SK-N-SH (cell line): ENCODE results near the gene OR10G3. TPM values are rescaled to one million over a fixed set of nuclear protein-coding genes. Genes with fewer than 3 reads are reported as not detected.
"Not testable (repeated sequence)": the region's sequence is repeated elsewhere in the genome, so short reads cannot be mapped to it uniquely, and the experiment has no call there.

Experiments
- CTCF ChIA-PET: fragments of 300-600, 350-600 bp; formaldehyde crosslinking; extraction: SDS; loops from one replicate; lab custom pipeline; 2021; lab: Yijun Ruan, JAX
- POLR2A ChIA-PET: fragments of 350-600 bp; sonication (Branson Sonifier 250); formaldehyde crosslinking; extraction: SDS; loops from one replicate; lab custom pipeline; 2020; ENCODE audit warnings: antibody characterized with exemption, inconsistent platforms; lab: Yijun Ruan, JAX
- DNase-seq: peaks from one replicate; pipeline ENCODE4 v3.0.0; 2012
- H2AFZ ChIP-seq: fragments of 200-600 bp; sonication (generic); 2 replicates; pipeline ENCODE4 v1.8.1; 2016; ENCODE audit warnings: antibody characterized with exemption, mild to moderate bottlenecking, low read depth
- H3F3A ChIP-seq: fragments of 200-600 bp; sonication (generic); replicated peaks from 2 replicates; pipeline ENCODE3; 2016; ENCODE audit warnings: antibody characterized with exemption, mild to moderate bottlenecking; ENCODE audit not compliant: insufficient read depth
- H3K27ac ChIP-seq, 2 experiments: fragments of 200-500 bp in 1 of 2; fragments of 200-600 bp in 1 of 2; sonication (Bioruptor generic) in 1 of 2; sonication (generic), shearing (Covaris generic) in 1 of 2; 2 replicates each; pipeline versions ENCODE4 v1.5.1 to v1.6.1; 2014 to 2016; ENCODE audit warnings: low read depth in 2 of 2, inconsistent platforms in 1 of 2, low read length in 1 of 2, mild to moderate bottlenecking in 1 of 2, mixed read lengths in 1 of 2
- H3K27me3 ChIP-seq: fragments of 200-600 bp; sonication (generic), shearing (Covaris generic); 2 replicates; pipeline ENCODE4 v1.6.1; 2016; ENCODE audit warnings: mixed run types; ENCODE audit not compliant: insufficient read depth
- H3K36me3 ChIP-seq, 2 experiments: fragments of 200-500 bp in 1 of 2; fragments of 200-600 bp in 1 of 2; sonication (Bioruptor generic) in 1 of 2; sonication (generic) in 1 of 2; replicated peaks in 1 of 2; 2 replicates each; pipeline versions ENCODE3 to v1.5.1; 2014 to 2016; ENCODE audit warnings: low read length in 1 of 2, mild to moderate bottlenecking in 1 of 2; ENCODE audit not compliant: insufficient read depth in 2 of 2, control insufficient read depth in 1 of 2
- H3K4me1 ChIP-seq, 2 experiments: fragments of 200-500 bp in 1 of 2; fragments of 200-600 bp in 1 of 2; sonication (Bioruptor generic) in 1 of 2; sonication (generic), shearing (Covaris generic) in 1 of 2; 2 replicates each; pipeline versions ENCODE4 v1.5.1 to v1.6.1; 2014 to 2016; ENCODE audit warnings: low read depth in 1 of 2, low read length in 1 of 2, mixed run types in 1 of 2; ENCODE audit not compliant: insufficient read depth in 2 of 2, control insufficient read depth in 1 of 2
- H3K4me2 ChIP-seq: fragments of 200-600 bp; sonication (generic), shearing (Covaris generic); 2 replicates; pipeline ENCODE4 v1.6.1; 2017; ENCODE audit warnings: mixed run types
- H3K4me3 ChIP-seq, 2 experiments: fragments of 200-500 bp in 1 of 2; fragments of 200-600 bp in 1 of 2; sonication (Bioruptor generic) in 1 of 2; sonication (generic), shearing (Covaris generic) in 1 of 2; 2 replicates each; pipeline versions ENCODE4 v1.5.1 to v1.8.1; 2014 to 2016; ENCODE audit warnings: low read depth in 2 of 2, inconsistent platforms in 1 of 2, low read length in 1 of 2, mild to moderate bottlenecking in 1 of 2, mixed read lengths in 1 of 2, moderate library complexity in 1 of 2
- H3K79me2 ChIP-seq: fragments of 200-600 bp; sonication (generic); 2 replicates; pipeline ENCODE4 v1.8.1; 2017; ENCODE audit warnings: mild to moderate bottlenecking; ENCODE audit not compliant: insufficient read depth
- H3K9ac ChIP-seq: fragments of 200-600 bp; sonication (generic); 2 replicates; pipeline ENCODE4 v1.6.1; 2017; ENCODE audit warnings: mixed run types
- H3K9me2 ChIP-seq: fragments of 200-600 bp; sonication (generic); 2 replicates; pipeline ENCODE4 v1.6.1; 2017; ENCODE audit warnings: mixed run types
- H3K9me3 ChIP-seq: fragments of 200-600 bp; sonication (generic); 2 replicates; pipeline ENCODE4 v1.6.1; 2017; ENCODE audit warnings: mixed run types, mild to moderate bottlenecking, moderate library complexity
- H4K20me1 ChIP-seq: fragments of 200-600 bp; sonication (generic); 2 replicates; pipeline ENCODE4 v1.6.1; 2017; ENCODE audit warnings: mild to moderate bottlenecking, mixed run types; ENCODE audit not compliant: insufficient read depth
- ELF1 ChIP-seq: IDR thresholded peaks from 2 replicates; pipeline ENCODE4 v1.4.0; 2012
- EP300 ChIP-seq, 2 experiments: IDR thresholded peaks; 2 replicates each; pipeline versions ENCODE4 v1.4.0 to v1.6.1; 2012; ENCODE audit warnings: borderline replicate concordance in 1 of 2, low read depth in 1 of 2, low read length in 1 of 2
- MXI1 ChIP-seq: IDR thresholded peaks from 2 replicates; pipeline ENCODE4 v1.6.1; 2012; ENCODE audit warnings: mild to moderate bottlenecking, low read depth, low read length, improper control_type of control experiment
- NRF1 ChIP-seq: IDR thresholded peaks from 2 replicates; pipeline ENCODE4 v1.6.1; 2012; ENCODE audit warnings: low read depth, mild to moderate bottlenecking, low read length
- POLR2AphosphoS5 ChIP-seq: IDR thresholded peaks from 2 replicates; pipeline ENCODE4 v1.6.1; 2012; ENCODE audit warnings: low read depth, low read length
- RFX5 ChIP-seq: IDR thresholded peaks from 2 replicates; pipeline ENCODE4 v1.6.1; 2012; ENCODE audit warnings: mild to moderate bottlenecking, improper control_type of control experiment, low read length
- SIN3A ChIP-seq: IDR thresholded peaks from 2 replicates; pipeline ENCODE4 v1.6.1; 2012; ENCODE audit warnings: low read depth, mild to moderate bottlenecking, low read length, moderate library complexity, borderline replicate concordance
- USF1 ChIP-seq: IDR thresholded peaks from 2 replicates; pipeline ENCODE4 v1.4.0; 2012; ENCODE audit warnings: low read depth, borderline replicate concordance
- YY1 ChIP-seq: IDR thresholded peaks from 2 replicates; pipeline ENCODE4 v1.4.0; 2012; ENCODE audit warnings: low read depth, mild to moderate bottlenecking
- ZBTB33 ChIP-seq: IDR thresholded peaks from 2 replicates; pipeline ENCODE4 v1.4.0; 2012; ENCODE audit warnings: low read depth, borderline replicate concordance
- WGBS: methylation state at CpG from one replicate; pipeline ENCODE4 v1.1.6; 2017; ENCODE audit warnings: low lambda C conversion rate; 5-methylcytosine and 5-hydroxymethylcytosine counted together
- polyA plus RNA-seq, 3 experiments: library from polyadenylated mRNA; depleted of rRNA; stranded (reverse); fragments of >200 nt; gene quantifications; 2 replicates each; pipeline ENCODE4 v1.2.3, GENCODE V29; 2012
- TF ChIP-seq, protein P1 (sequence below): fragments of 150-350 bp; IDR thresholded peaks from 2 replicates; pipeline ENCODE4 v1.6.1; 2016; ENCODE audit warnings: mild to moderate bottlenecking, low read depth, low read length

OR10G3 gene
- polyA plus RNA-seq, 1 of the 3 experiments (the other 2 are of a cell fraction) = not detected

DNA sequence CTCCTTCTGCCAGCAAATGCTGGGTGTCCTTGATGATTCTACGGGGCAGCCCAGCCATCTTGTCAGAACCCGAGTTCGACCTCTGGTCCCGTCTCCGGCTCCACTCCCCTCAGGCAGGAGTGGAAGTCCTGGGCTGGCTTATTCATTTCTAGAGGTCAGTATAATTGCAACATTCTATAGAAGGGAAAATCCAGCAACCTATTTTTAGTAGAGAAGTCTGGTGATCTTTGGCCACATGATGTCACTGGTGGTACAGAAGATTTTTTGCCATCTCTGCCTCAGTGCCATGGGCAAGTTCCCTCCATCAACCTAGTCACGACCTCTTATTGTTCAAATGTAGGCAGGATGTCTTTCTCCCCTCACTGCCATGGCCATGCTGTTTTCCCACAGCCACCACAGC is 32.4 kb upstream of the OR10G3 start:
- WGBS = 5% methylated on average over 6 of the region's 6 CpGs
- H3K4me2 ChIP-seq = no peak overlapping the region
- TF ChIP-seq NRF1 = no peak
- TF ChIP-seq, protein P1, sequence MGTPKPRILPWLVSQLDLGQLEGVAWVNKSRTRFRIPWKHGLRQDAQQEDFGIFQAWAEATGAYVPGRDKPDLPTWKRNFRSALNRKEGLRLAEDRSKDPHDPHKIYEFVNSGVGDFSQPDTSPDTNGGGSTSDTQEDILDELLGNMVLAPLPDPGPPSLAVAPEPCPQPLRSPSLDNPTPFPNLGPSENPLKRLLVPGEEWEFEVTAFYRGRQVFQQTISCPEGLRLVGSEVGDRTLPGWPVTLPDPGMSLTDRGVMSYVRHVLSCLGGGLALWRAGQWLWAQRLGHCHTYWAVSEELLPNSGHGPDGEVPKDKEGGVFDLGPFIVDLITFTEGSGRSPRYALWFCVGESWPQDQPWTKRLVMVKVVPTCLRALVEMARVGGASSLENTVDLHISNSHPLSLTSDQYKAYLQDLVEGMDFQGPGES = no peak
- H3K9ac ChIP-seq = no peak overlapping the region
- CTCF ChIA-PET = interaction anchor here (0.7 kb wide), 1 partner anchor 18 kb away, joined by 3 read pairs; no protein-coding TSS in a partner anchor
- no peaks in the 10 kb centered on the region for H3K9me2 ChIP-seq
- no peaks in the 10 kb centered on the region for H4K20me1 ChIP-seq
- H3K36me3 ChIP-seq = no peaks in the 10 kb centered on the region
- no peaks in the 10 kb centered on the region for H3K79me2 ChIP-seq
- no peaks in the 10 kb centered on the region for H3K4me1 ChIP-seq
- no peaks in the 10 kb centered on the region for H3K9me3 ChIP-seq
- no peak overlapping the region for H3K4me3 ChIP-seq
- no peak for DNase-seq
- no peak overlapping the region for H2AFZ ChIP-seq
- no peaks in the 10 kb centered on the region for H3F3A ChIP-seq
- H3K27ac ChIP-seq = no peak overlapping the region
- POLR2A ChIA-PET = no interaction called here
- H3K27me3 ChIP-seq = peaks cover 13% of the 10 kb centered on the region; the same call in 1 of the 2 replicates

DNA sequence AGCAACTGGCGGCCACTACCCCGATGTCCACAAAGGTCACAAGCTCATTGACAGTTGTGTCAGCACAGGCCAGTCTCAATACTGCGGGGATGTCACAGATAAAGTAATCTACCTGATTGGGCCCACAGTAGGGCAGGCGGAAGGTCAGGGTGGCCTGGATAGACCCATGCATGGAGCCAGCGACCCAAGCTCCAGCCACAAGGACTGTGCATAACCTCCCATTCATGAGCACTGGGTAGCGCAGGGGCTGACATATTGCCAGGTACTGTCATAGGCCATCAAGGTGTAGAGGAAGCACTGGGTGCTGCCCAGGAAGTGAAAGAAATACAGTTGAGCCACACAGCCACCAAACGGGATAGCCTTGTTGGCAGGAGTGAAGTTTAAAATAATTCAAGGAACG is 22.3 kb upstream of the OR10G3 start:
- H3K4me3 ChIP-seq, DNase-seq, H3K4me1 ChIP-seq, H3K9me3 ChIP-seq, H3F3A ChIP-seq, H3K4me2 ChIP-seq, POLR2A ChIA-PET, CTCF ChIA-PET, H3K27me3 ChIP-seq, H3K9ac ChIP-seq, H3K9me2 ChIP-seq, H3K36me3 ChIP-seq, H4K20me1 ChIP-seq, H3K27ac ChIP-seq, H3K79me2 ChIP-seq, H2AFZ ChIP-seq: not testable (repeated sequence)
- WGBS = 5% methylated on average over 2 of the region's 8 CpGs

GRCh38 chr14:21589317-21589716 is 9.4 kb upstream of the OR10G3 start:
- ChIA-PET CTCF (no interaction called here), POLR2A (no interaction called here)
- no peak overlapping the region for H3K9ac ChIP-seq
- DNase-seq = no peak
- H3K9me2 ChIP-seq = no peaks in the 10 kb centered on the region
- peaks cover 9% of the 10 kb centered on the region; the same call in 1 of the 2 replicates for H3K9me3 ChIP-seq
- 0% methylated on average over 4 of the region's 4 CpGs for WGBS
- H3K79me2 ChIP-seq = no peaks in the 10 kb centered on the region
- H3K27ac ChIP-seq = no peak overlapping the region
- H3K4me1 ChIP-seq = no peaks in the 10 kb centered on the region
- H4K20me1 ChIP-seq = no peaks in the 10 kb centered on the region
- H3K36me3 ChIP-seq = no peaks in the 10 kb centered on the region
- no peak for TF ChIP-seq YY1
- no peak for TF ChIP-seq EP300 (IDR thresholded peaks at IDR 0.05; ENCODE audit: borderline replicate concordance in 1 of 2, low read depth in 1 of 2, low read length in 1 of 2)
- no peak for TF ChIP-seq POLR2AphosphoS5
- TF ChIP-seq ELF1 = no peak
- TF ChIP-seq RFX5 = no peak
- TF ChIP-seq USF1 = no peak
- TF ChIP-seq SIN3A = no peak
- TF ChIP-seq ZBTB33 = no peak
- no peak for TF ChIP-seq MXI1
- H3F3A ChIP-seq = no peaks in the 10 kb centered on the region
- no peak overlapping the region for H2AFZ ChIP-seq
- H3K4me2 ChIP-seq = no peak overlapping the region
- no peaks in the 10 kb centered on the region; the same call in 1 of the 2 replicates for H3K27me3 ChIP-seq
- H3K4me3 ChIP-seq = no peak overlapping the region
